Fibroblast of skin of left biceps (primary cell): Measurements from ENCODE around the gene UPF1.

Source experiments
- DNase-seq, 2 experiments: peaks; one replicate each; pipeline ENCODE4 v3.0.0-alpha.2; 2013; ENCODE audit warnings: low read depth in 2 of 2

Gene UPF1

GRCh38 chr19:18857223-18857622 lies 25.5 kb downstream of the UPF1 start:
- DNase-seq: no peak

- DNase-seq: no peak
Measured at GRCh38 chr19:18858906-18859646, 27.3 kb downstream of the UPF1 start.

GRCh38 chr19:18859676-18860301 lies 28.0 kb downstream of the UPF1 start:
- DNase-seq: no peak

GRCh38 chr19:18860302-18860700 lies 28.5 kb downstream of the UPF1 start:
- DNase-seq: no peak

GRCh38 chr19:18860725-18861124 lies 29.0 kb downstream of the UPF1 start:
- no peak for DNase-seq

- no peak for DNase-seq
Measured at GRCh38 chr19:18861235-18861634, 29.5 kb downstream of the UPF1 start.

GRCh38 chr19:18861917-18862316 lies 30.2 kb downstream of the UPF1 start:
- DNase-seq: no peak

GRCh38 chr19:18862976-18863842 lies 31.4 kb downstream of the UPF1 start:
- DNase-seq: no peak

GRCh38 chr19:18863843-18864362 lies 32.1 kb downstream of the UPF1 start:
- DNase-seq: no peak

GRCh38 chr19:18865106-18865972 lies 33.6 kb downstream of the UPF1 start:
- no peak for DNase-seq

- DNase-seq: no peak
Measured at GRCh38 chr19:18865973-18866799, 34.4 kb downstream of the UPF1 start.

- no peak for DNase-seq
Measured at GRCh38 chr19:18866800-18867123, 35.0 kb downstream of the UPF1 start.

GRCh38 chr19:18867199-18867598 lies 35.4 kb downstream of the UPF1 start:
- DNase-seq: no peak

- no peak for DNase-seq
Measured at GRCh38 chr19:18867751-18868150, 36.0 kb downstream of the UPF1 start.

GRCh38 chr19:18868380-18869022 lies 36.7 kb downstream of the UPF1 start:
- no peak for DNase-seq

GRCh38 chr19:18869023-18869618 lies 37.4 kb downstream of the UPF1 start:
- no peak for DNase-seq

GRCh38 chr19:18869781-18870530 lies 38.2 kb downstream of the UPF1 start:
- no peak for DNase-seq

GRCh38 chr19:18870531-18871172 lies 38.9 kb downstream of the UPF1 start:
- no peak for DNase-seq
